A549 (cell line): Measurements from ENCODE around the gene KIAA0232.

Experiments
- BHLHE40 ChIP-seq: IDR thresholded peaks from 2 replicates; pipeline ENCODE4 v1.6.1; 2012; ENCODE audit warnings: low read depth, low read length, inconsistent platforms
- CTCF ChIP-seq: fragments of >200 bp; sonication (Bioruptor Twin); formaldehyde crosslinking; IDR thresholded peaks from 3 replicates; pipeline ENCODE4 v1.5.1; 2016
- MAX ChIP-seq: IDR thresholded peaks from 2 replicates; pipeline ENCODE4 v1.6.1; 2012
- MYC ChIP-seq: IDR thresholded peaks from 2 replicates; pipeline ENCODE4 v1.6.1; 2012; ENCODE audit warnings: mild to moderate bottlenecking, inconsistent platforms, low read length, improper control_type of control experiment, borderline replicate concordance
- POLR2A ChIP-seq: IDR thresholded peaks from 2 replicates; pipeline ENCODE4 v1.6.1; 2012; ENCODE audit warnings: mild to moderate bottlenecking, low read length
- RFX5 ChIP-seq: fragments of 450-650 bp; IDR thresholded peaks from 2 replicates; pipeline ENCODE4 v1.7.1; 2014; ENCODE audit warnings: antibody characterized with exemption, mild to moderate bottlenecking, moderate library complexity

- TF ChIP-seq RFX5 (no peak), CTCF (no peak), POLR2A (no peak), MAX (no peak), BHLHE40 (no peak), MYC (no peak)
Observed at GRCh38 chr4:6855692-6856297, 73.3 kb downstream of the KIAA0232 start.
